B cell (primary cell): Measurements from ENCODE around the gene HLX. TPM values are rescaled to one million over a fixed set of nuclear protein-coding genes. Genes with fewer than 3 reads are reported as not detected.

Experiments used
- ATAC-seq: fragments of 200-7000 bp; cut with Tn5 transposase; one replicate; pipeline ENCODE4 v1.10.0; 2021; ENCODE audit warnings: low read depth, mild to moderate bottlenecking, moderate number of reproducible peaks, moderate library complexity
- CTCF ChIA-PET: fragments of 350-600 bp; sonication (Branson Sonifier 250); formaldehyde crosslinking; loops from one replicate; lab custom pipeline; 2021; ENCODE audit warnings: antibody characterized with exemption, inconsistent platforms; lab: Charles Lee
- POLR2A ChIA-PET: fragments of 350-600 bp; sonication (Branson Sonifier 250); formaldehyde crosslinking; loops from one replicate; lab custom pipeline; 2021; ENCODE audit warnings: antibody characterized with exemption; lab: Charles Lee
- DNase-seq: peaks from one replicate; pipeline ENCODE4 v3.0.0; 2013
- H2AFZ ChIP-seq: 2 replicates; pipeline ENCODE4 v1.6.1; 2012; ENCODE audit warnings: mild to moderate bottlenecking, low read depth, low read length; ENCODE audit not compliant: insufficient read depth, poor library complexity, severe bottlenecking
- H3K27ac ChIP-seq, 2 donors: 1 replicate in 1 of 2; 2 replicates in 1 of 2; pipeline ENCODE4 v1.5.1; 2012 to 2013; ENCODE audit warnings: low read length in 2 of 2, mild to moderate bottlenecking in 2 of 2, moderate library complexity in 1 of 2
- H3K27me3 ChIP-seq, 4 experiments: fragments of 200-600 bp in 1 of 4; sonication (generic) in 1 of 4; replicated peaks in 1 of 4; 1 replicate in 2 of 4; 2 replicates in 2 of 4; pipeline versions ENCODE4 v1.6.1 to v1.7.0; 2013 to 2016; ENCODE audit warnings: low read length in 3 of 4, mild to moderate bottlenecking in 2 of 4, mixed read lengths in 1 of 4, moderate library complexity in 1 of 4; ENCODE audit not compliant: insufficient read depth in 4 of 4, control insufficient read depth in 3 of 4; ENCODE audit errors: control extremely low read depth in 1 of 4
- H3K36me3 ChIP-seq, 2 experiments: replicated peaks in 1 of 2; 1 replicate in 1 of 2; 2 replicates in 1 of 2; pipeline versions ENCODE4 v1.6.1 to v1.7.1; 2013; ENCODE audit warnings: low read length in 1 of 2; ENCODE audit not compliant: insufficient read depth in 2 of 2, control insufficient read depth in 1 of 2; ENCODE audit errors: control extremely low read depth in 1 of 2, extremely low read depth in 1 of 2
- H3K4me1 ChIP-seq, 2 donors: fragments of 200-600 bp in 1 of 2; sonication (generic) in 1 of 2; 1 replicate in 1 of 2; 2 replicates in 1 of 2; pipeline versions ENCODE4 v1.5.1 to v1.6.1; 2013 to 2017; ENCODE audit warnings: low read length in 2 of 2; ENCODE audit not compliant: control insufficient read depth in 2 of 2, insufficient read depth in 2 of 2
- H3K4me2 ChIP-seq: replicated peaks from 2 replicates; pipeline ENCODE3; 2012; ENCODE audit warnings: mild to moderate bottlenecking, low read depth, low read length; ENCODE audit not compliant: poor library complexity, severe bottlenecking
- H3K4me3 ChIP-seq, 5 experiments: fragments of 200-600 bp in 1 of 5; sonication (generic) in 1 of 5; 1 replicate in 3 of 5; 2 replicates in 2 of 5; pipeline versions ENCODE4 v1.5.1 to v1.7.0; 2011 to 2016; ENCODE audit warnings: low read length in 4 of 5, mild to moderate bottlenecking in 4 of 5, low read depth in 2 of 5, control low read depth in 1 of 5, moderate library complexity in 1 of 5; ENCODE audit not compliant: insufficient read depth in 1 of 5; ENCODE audit errors: control extremely low read depth in 1 of 5, extremely low read depth in 1 of 5
- H3K79me2 ChIP-seq: fragments of 200-600 bp; sonication (generic); one replicate; pipeline ENCODE4 v1.6.0; 2016; ENCODE audit warnings: low read length; ENCODE audit not compliant: control insufficient read depth, insufficient read depth
- H3K9ac ChIP-seq: fragments of 200-600 bp; sonication (generic); 2 replicates; pipeline ENCODE4 v1.6.1; 2017; ENCODE audit warnings: mild to moderate bottlenecking, low read length, moderate library complexity
- H3K9me3 ChIP-seq, 3 donors: one replicate each; pipeline versions ENCODE4 v1.6.1 to v1.7.1; 2013; ENCODE audit warnings: low read length in 2 of 3; ENCODE audit not compliant: control insufficient read depth in 2 of 3, insufficient read depth in 1 of 3; ENCODE audit errors: control extremely low read depth in 1 of 3
- H4K20me1 ChIP-seq: 2 replicates; pipeline ENCODE4 v1.6.0; 2012; ENCODE audit warnings: mild to moderate bottlenecking, low read length; ENCODE audit not compliant: insufficient read depth, control insufficient read depth, poor library complexity, severe bottlenecking
- H3K27ac Mint-ChIP-seq: one replicate; pipeline ENCODE4 v1.8.0; 2021; ENCODE audit warnings: mixed read lengths
- H3K27me3 Mint-ChIP-seq: one replicate; pipeline ENCODE4 v1.8.0; 2021; ENCODE audit warnings: mixed read lengths
- H3K4me1 Mint-ChIP-seq: one replicate; pipeline ENCODE4 v1.8.0; 2021; ENCODE audit warnings: mixed read lengths
- H3K4me3 Mint-ChIP-seq: one replicate; pipeline ENCODE4 v1.8.0; 2021; ENCODE audit warnings: mixed read lengths
- H3K9me3 Mint-ChIP-seq: one replicate; pipeline ENCODE4 v1.8.0; 2022; ENCODE audit warnings: mixed read lengths; ENCODE audit not compliant: insufficient read depth
- CTCF ChIP-seq: fragments of 200-600 bp; IDR thresholded peaks from one replicate; pipeline ENCODE4 v1.8.0; 2022; ENCODE audit warnings: antibody characterized with exemption, mild to moderate bottlenecking
- EZH2 ChIP-seq: IDR thresholded peaks from 2 replicates; pipeline ENCODE4 v1.6.1; 2012; ENCODE audit warnings: borderline replicate concordance, low read depth, mild to moderate bottlenecking, moderate library complexity, low read length; ENCODE audit not compliant: insufficient read depth, poor library complexity, severe bottlenecking
- WGBS: methylation state at CpG from one replicate; pipeline ENCODE4 v1.1.5; 2013; ENCODE audit warnings: missing lambda C conversion rate; ENCODE audit not compliant: insufficient coverage; 5-methylcytosine and 5-hydroxymethylcytosine counted together
- intact Hi-C: fragments of 100-400 bp; cut with micrococcal nuclease; formaldehyde crosslinking; loops from one replicate; pipeline ENCODE4 v1.10.0; 2022
- polyA plus RNA-seq: library from polyadenylated mRNA; depleted of rRNA; stranded (reverse); fragments of >200 nt; gene quantifications from 2 replicates; pipeline ENCODE4 v1.2.3, GENCODE V29; 2012
- total RNA-seq, 2 donors: library from RNA; stranded (reverse); fragments of 120-200 nt in 1 of 2; gene quantifications; 1 replicate in 1 of 2; 2 replicates in 1 of 2; pipeline versions ENCODE4 v1.2.3 to v1.2.4, GENCODE V29; 2013 to 2022

HLX gene
- total and polyA plus RNA-seq, 2 donors (not counting 1 experiment from before 2014, with no cell fraction given): 3.4 to 9.1 TPM

DNA sequence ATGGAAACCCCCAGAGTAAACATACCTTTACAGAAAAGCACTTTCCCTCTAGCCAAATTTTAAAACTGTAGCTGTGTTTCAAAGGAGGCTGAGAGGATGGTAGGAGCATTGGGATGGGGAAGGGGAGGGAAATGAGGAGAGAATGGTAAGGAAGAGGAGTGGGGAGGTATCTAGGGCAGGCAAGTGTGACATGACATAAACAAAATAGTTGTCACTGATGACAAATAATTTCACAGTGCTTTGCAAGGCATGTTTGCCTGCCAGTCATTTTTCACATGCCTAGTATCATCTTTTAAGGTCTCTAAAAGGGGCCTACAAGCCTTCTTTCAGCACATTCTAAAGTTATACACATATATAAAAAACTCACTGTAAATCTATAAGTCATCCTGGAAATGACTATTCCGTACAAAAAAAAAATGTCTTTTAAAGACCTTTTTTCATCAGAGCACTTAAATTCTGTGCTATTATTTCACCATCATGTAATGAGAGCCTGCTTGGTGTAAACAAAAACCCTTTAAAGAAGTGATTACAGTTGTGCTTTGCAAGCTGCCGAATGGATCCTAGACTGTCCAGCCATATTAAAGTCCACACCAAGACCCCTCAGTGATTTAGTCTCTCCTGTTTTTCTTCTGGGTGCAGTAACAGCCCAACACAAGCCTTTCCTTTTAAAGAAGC lies 38.4 kb downstream of the HLX start:
- H3K4me3 ChIP-seq: no peak overlapping the region
- POLR2A ChIA-PET: no interaction called here
- no peak overlapping the region for H3K4me3 Mint-ChIP-seq

More for the DNA sequence above, 38.4 kb downstream of the HLX start:
- TF ChIP-seq CTCF: no peak
- TF ChIP-seq EZH2: no peak
- ATAC-seq (no peak), DNase-seq (no peak)
- Histone ChIP-seq H3K9ac (no peak overlapping the region), H4K20me1 (no peaks in the 10 kb centered on the region), H3K9me3 (no peaks in the 10 kb centered on the region), H3K27me3 (peaks cover 0 to 9% (median 4%) of the 10 kb centered on the region in 4 experiments), H3K4me1 (peaks cover 8% of the 10 kb centered on the region in 2 donors), H3K4me2 (no peak overlapping the region), H2AFZ (no peak overlapping the region), H3K27ac (no peak overlapping the region), H3K79me2 (no peaks in the 10 kb centered on the region), H3K36me3 (no peaks in the 10 kb centered on the region)
- no CpG with 5 or more reads among the region's 2 CpGs for WGBS
- Mint-ChIP-seq H3K27me3 (peaks cover 14% of the 10 kb centered on the region), H3K27ac (no peak overlapping the region), H3K4me1 (peaks cover 15% of the 10 kb centered on the region), H3K9me3 (no peaks in the 10 kb centered on the region)
- CTCF ChIA-PET: interaction anchor here (1.6 kb wide), 1 partner anchor 9 kb away, joined by 3 read pairs; no protein-coding TSS in a partner anchor
- intact Hi-C loops: no loop called here
